Esophagus squamous epithelium (tissue), 4 donors: Measurements from ENCODE around the gene ATG3.

ENCODE experiments used
- POLR2A ChIP-seq, 4 donors: fragments of 450-650 bp; IDR thresholded peaks; one replicate each; pipeline ENCODE4 v1.6.1; 2017; ENCODE audit warnings: antibody characterized with exemption in 4 of 4, mild to moderate bottlenecking in 4 of 4, moderate library complexity in 3 of 4
- TF ChIP-seq, protein P1 (sequence below), 6 experiments: fragments of 450-650 bp in 4 of 6; fragments of 200-600 bp in 2 of 6; sonication (generic) in 2 of 6; IDR thresholded peaks; one replicate each; pipeline ENCODE4 v1.5.1; 2016 to 2019; ENCODE audit warnings: antibody characterized with exemption in 6 of 6, mild to moderate bottlenecking in 4 of 6, moderate library complexity in 4 of 6

DNA sequence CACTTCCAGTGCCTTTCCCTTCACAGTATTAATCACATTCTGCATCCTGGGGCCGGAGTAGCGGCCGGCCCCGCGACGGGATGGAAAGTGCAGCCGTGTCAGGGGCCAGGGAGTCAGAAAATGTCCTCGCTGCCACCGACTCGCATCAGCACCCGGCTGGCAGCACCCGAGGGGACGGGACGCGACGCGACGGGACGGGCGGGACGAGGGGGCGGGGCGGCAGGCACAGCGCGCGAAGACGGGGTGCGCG, 353 bp downstream of the ATG3 start:
- TF ChIP-seq, protein P1, sequence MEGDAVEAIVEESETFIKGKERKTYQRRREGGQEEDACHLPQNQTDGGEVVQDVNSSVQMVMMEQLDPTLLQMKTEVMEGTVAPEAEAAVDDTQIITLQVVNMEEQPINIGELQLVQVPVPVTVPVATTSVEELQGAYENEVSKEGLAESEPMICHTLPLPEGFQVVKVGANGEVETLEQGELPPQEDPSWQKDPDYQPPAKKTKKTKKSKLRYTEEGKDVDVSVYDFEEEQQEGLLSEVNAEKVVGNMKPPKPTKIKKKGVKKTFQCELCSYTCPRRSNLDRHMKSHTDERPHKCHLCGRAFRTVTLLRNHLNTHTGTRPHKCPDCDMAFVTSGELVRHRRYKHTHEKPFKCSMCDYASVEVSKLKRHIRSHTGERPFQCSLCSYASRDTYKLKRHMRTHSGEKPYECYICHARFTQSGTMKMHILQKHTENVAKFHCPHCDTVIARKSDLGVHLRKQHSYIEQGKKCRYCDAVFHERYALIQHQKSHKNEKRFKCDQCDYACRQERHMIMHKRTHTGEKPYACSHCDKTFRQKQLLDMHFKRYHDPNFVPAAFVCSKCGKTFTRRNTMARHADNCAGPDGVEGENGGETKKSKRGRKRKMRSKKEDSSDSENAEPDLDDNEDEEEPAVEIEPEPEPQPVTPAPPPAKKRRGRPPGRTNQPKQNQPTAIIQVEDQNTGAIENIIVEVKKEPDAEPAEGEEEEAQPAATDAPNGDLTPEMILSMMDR (IDR thresholded peaks at IDR 0.05) = no peak
- TF ChIP-seq POLR2A (IDR thresholded peaks at IDR 0.05) = no peak
